Ovary (tissue), 9 donors: ENCODE measurements around the gene TMEM132D. TPM values are rescaled to one million over a fixed set of nuclear protein-coding genes. Genes with fewer than 3 reads are reported as not detected.

ENCODE experiments used
- DNase-seq, 5 donors: peaks; one replicate each; pipeline ENCODE4 v3.0.0-alpha.2; 2019 to 2020
- H3K27ac ChIP-seq, 2 donors: fragments of 200-600 bp; one replicate each; pipeline versions ENCODE4 v1.5.1 to v1.8.0; 2019 to 2022
- H3K27me3 ChIP-seq: fragments of 200-600 bp; one replicate; pipeline ENCODE4 v1.8.0; 2022
- H3K36me3 ChIP-seq: fragments of 200-600 bp; sonication (generic); one replicate; pipeline ENCODE4 v1.5.1; 2019
- H3K4me1 ChIP-seq: one replicate; pipeline ENCODE4 v1.8.1; 2013; ENCODE audit warnings: mild to moderate bottlenecking, moderate library complexity; ENCODE audit not compliant: insufficient read depth
- H3K4me3 ChIP-seq: fragments of 200-600 bp; sonication (generic); one replicate; pipeline ENCODE4 v1.5.1; 2017
- H3K9me3 ChIP-seq, 2 donors: fragments of 200-600 bp in 1 of 2; sonication (generic) in 1 of 2; one replicate each; pipeline versions ENCODE4 v1.5.1 to v1.8.1; 2013 to 2019; ENCODE audit warnings: mild to moderate bottlenecking in 1 of 2, moderate library complexity in 1 of 2
- CTCF ChIP-seq, 3 donors: fragments of 450-650 bp in 2 of 3; fragments of 200-600 bp in 1 of 3; IDR thresholded peaks; one replicate each; pipeline versions ENCODE4 v1.5.1 to v1.8.0; 2016 to 2022; ENCODE audit warnings: antibody characterized with exemption in 3 of 3, mild to moderate bottlenecking in 1 of 3
- EP300 ChIP-seq: sonication (generic); formaldehyde crosslinking; IDR thresholded peaks from one replicate; pipeline ENCODE4 v1.6.1; 2017; ENCODE audit warnings: antibody characterized with exemption
- POLR2A ChIP-seq: fragments of 450-650 bp; IDR thresholded peaks from one replicate; pipeline ENCODE4 v1.6.1; 2017; ENCODE audit warnings: antibody characterized with exemption, mild to moderate bottlenecking, moderate library complexity
- WGBS, 3 donors: extraction: QIAGEN DNeasy Blood & Tissue Kit in 1 of 3; methylation state at CpG; one replicate each; pipeline versions ENCODE4 v1.1.5 to v1.1.7; 2013 to 2017; 5-methylcytosine and 5-hydroxymethylcytosine counted together
- intact Hi-C, 4 donors: fragments of 100-400 bp; cut with DNase I; formaldehyde crosslinking; loops; one replicate each; pipeline versions ENCODE4 v1.11.0 to v1.15.1; 2022 to 2023
- polyA plus RNA-seq, 2 donors: library from polyadenylated mRNA; stranded (reverse); fragments of 200-250 nt in 1 of 2; fragments of 350-450 nt in 1 of 2; fragmentation: Illumina TruSeq in 1 of 2; extraction: RNeasy Lipid Tissue Mini Kit (QIAGEN cat#74804) in 1 of 2; gene quantifications; one replicate each; pipeline ENCODE4 v1.2.3, GENCODE V29; 2013 to 2014
- total RNA-seq, 7 donors: library from RNA; depleted of rRNA in 2 of 7; stranded (reverse); fragments of >200 nt in 2 of 7; fragmentation: NEBNext Ultra II Directional in 3 of 7; extraction: Animal tissue kit (Norgen Biotek cat#: 25700) in 3 of 7; gene quantifications; one replicate each; pipeline versions ENCODE4 v1.1.0 to v1.2.4, GENCODE V29; 2016 to 2023
- donor health status: DM: no; HTN: no; CAD: no; lungs with moderate emphysema.
- donor health status: DM: no; HTN: no; CAD: no.
- donor health status: Bipolar disorder and iron deficiency.
- donor health status: DM: yes; HTN: yes; CAD: no.
- donor health status: DM: no; HTN: no; CAD: no.
- donor health status: DM: yes; HTN: yes; CAD: no.

TMEM132D gene
- total and polyA plus RNA-seq, 9 donors: 0.04 TPM; not detected in 8

DNA sequence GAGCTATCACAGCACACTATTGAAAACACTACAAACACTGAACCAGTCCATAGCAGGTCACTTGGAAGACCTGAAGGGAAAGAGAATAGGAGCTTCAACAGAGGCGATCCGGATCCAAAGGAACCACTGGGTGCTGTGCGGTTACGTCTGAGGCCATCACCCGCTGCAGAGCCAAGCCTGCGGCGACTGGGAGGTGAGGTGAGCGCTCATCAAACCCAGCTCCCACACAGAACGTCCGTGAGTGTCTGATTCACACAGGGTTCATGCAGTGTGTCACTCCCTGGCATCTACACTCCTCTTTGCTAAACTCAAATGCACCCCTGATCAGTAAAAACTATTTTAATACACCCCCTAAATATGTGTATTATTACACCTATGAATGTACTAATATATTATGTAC lies 64.1 kb downstream of the TMEM132D start:
- DNase-seq: no peak
- Histone ChIP-seq H3K27me3 (no peaks in the 10 kb centered on the region), H3K27ac (no peak overlapping the region), H3K36me3 (no peaks in the 10 kb centered on the region), H3K4me3 (no peak overlapping the region), H3K4me1 (no peaks in the 10 kb centered on the region), H3K9me3 (no peaks in the 10 kb centered on the region)
- TF ChIP-seq CTCF (IDR thresholded peaks at IDR 0.05) (no peak), EP300 (no peak), POLR2A (no peak)
- 62 to 70% (median 65%) methylated on average over 10 of the region's 10 CpGs for WGBS, 3 donors
- intact Hi-C loops: no loop called here

- DNase-seq: no peak
- Histone ChIP-seq H3K4me3 (no peak overlapping the region), H3K9me3 (no peaks in the 10 kb centered on the region), H3K4me1 (no peaks in the 10 kb centered on the region), H3K27ac (no peak overlapping the region), H3K27me3 (no peaks in the 10 kb centered on the region), H3K36me3 (no peaks in the 10 kb centered on the region)
- TF ChIP-seq EP300: no peak
- no peak for TF ChIP-seq CTCF (IDR thresholded peaks at IDR 0.05)
- TF ChIP-seq POLR2A: no peak
- intact Hi-C loops: no loop called here
- 80 to 89% (median 85%) methylated on average over 16 of the region's 16 CpGs for WGBS, 3 donors
These were observed 72.5 kb downstream of the TMEM132D start for GRCh38 chr12:129831294-129831693.

GRCh38 chr12:129830796-129831195 lies 73.0 kb downstream of the TMEM132D start:
- Histone ChIP-seq H3K4me1 (no peaks in the 10 kb centered on the region), H3K27me3 (no peaks in the 10 kb centered on the region), H3K36me3 (no peaks in the 10 kb centered on the region), H3K9me3 (no peaks in the 10 kb centered on the region), H3K27ac (no peak overlapping the region), H3K4me3 (no peak overlapping the region)
- TF ChIP-seq CTCF (IDR thresholded peaks at IDR 0.05) (no peak), EP300 (no peak), POLR2A (no peak)
- intact Hi-C loops: no loop called here
- no peak for DNase-seq
- WGBS, 3 donors: 35 to 48% (median 39%) methylated on average over 4 of the region's 4 CpGs

GRCh38 chr12:129827866-129828384 lies 75.9 kb downstream of the TMEM132D start:
- H3K4me1 ChIP-seq: no peaks in the 10 kb centered on the region
- 48 to 60% (median 56%) methylated on average over 2 of the region's 2 CpGs for WGBS, 3 donors
- TF ChIP-seq CTCF (IDR thresholded peaks at IDR 0.05) (no peak), EP300 (no peak), POLR2A (no peak)
- DNase-seq: no peak
- intact Hi-C loops: no loop called here
- no peak overlapping the region for H3K27ac ChIP-seq
- H3K9me3 ChIP-seq: no peaks in the 10 kb centered on the region
- no peaks in the 10 kb centered on the region for H3K36me3 ChIP-seq
- no peak overlapping the region for H3K4me3 ChIP-seq
- H3K27me3 ChIP-seq: no peaks in the 10 kb centered on the region
